SK-N-SH (cell line): ENCODE results near the gene ANKRD10. TPM values are rescaled to one million over a fixed set of nuclear protein-coding genes. Genes with fewer than 3 reads are reported as not detected.

ENCODE experiments used
- CTCF ChIA-PET: fragments of 300-600, 350-600 bp; formaldehyde crosslinking; extraction: SDS; loops from one replicate; lab custom pipeline; 2021; lab: Yijun Ruan, JAX
- POLR2A ChIA-PET: fragments of 350-600 bp; sonication (Branson Sonifier 250); formaldehyde crosslinking; extraction: SDS; loops from one replicate; lab custom pipeline; 2020; ENCODE audit warnings: antibody characterized with exemption, inconsistent platforms; lab: Yijun Ruan, JAX
- DNase-seq: peaks from one replicate; pipeline ENCODE4 v3.0.0; 2012
- H2AFZ ChIP-seq: fragments of 200-600 bp; sonication (generic); 2 replicates; pipeline ENCODE4 v1.8.1; 2016; ENCODE audit warnings: antibody characterized with exemption, mild to moderate bottlenecking, low read depth
- H3F3A ChIP-seq: fragments of 200-600 bp; sonication (generic); replicated peaks from 2 replicates; pipeline ENCODE3; 2016; ENCODE audit warnings: antibody characterized with exemption, mild to moderate bottlenecking; ENCODE audit not compliant: insufficient read depth
- H3K27ac ChIP-seq, 2 experiments: fragments of 200-500 bp in 1 of 2; fragments of 200-600 bp in 1 of 2; sonication (Bioruptor generic) in 1 of 2; sonication (generic), shearing (Covaris generic) in 1 of 2; 2 replicates each; pipeline versions ENCODE4 v1.5.1 to v1.6.1; 2014 to 2016; ENCODE audit warnings: low read depth in 2 of 2, inconsistent platforms in 1 of 2, low read length in 1 of 2, mild to moderate bottlenecking in 1 of 2, mixed read lengths in 1 of 2
- H3K27me3 ChIP-seq: fragments of 200-600 bp; sonication (generic), shearing (Covaris generic); 2 replicates; pipeline ENCODE4 v1.6.1; 2016; ENCODE audit warnings: mixed run types; ENCODE audit not compliant: insufficient read depth
- H3K36me3 ChIP-seq, 2 experiments: fragments of 200-500 bp in 1 of 2; fragments of 200-600 bp in 1 of 2; sonication (Bioruptor generic) in 1 of 2; sonication (generic) in 1 of 2; replicated peaks in 1 of 2; 2 replicates each; pipeline versions ENCODE3 to v1.5.1; 2014 to 2016; ENCODE audit warnings: low read length in 1 of 2, mild to moderate bottlenecking in 1 of 2; ENCODE audit not compliant: insufficient read depth in 2 of 2, control insufficient read depth in 1 of 2
- H3K4me1 ChIP-seq, 2 experiments: fragments of 200-500 bp in 1 of 2; fragments of 200-600 bp in 1 of 2; sonication (Bioruptor generic) in 1 of 2; sonication (generic), shearing (Covaris generic) in 1 of 2; 2 replicates each; pipeline versions ENCODE4 v1.5.1 to v1.6.1; 2014 to 2016; ENCODE audit warnings: low read depth in 1 of 2, low read length in 1 of 2, mixed run types in 1 of 2; ENCODE audit not compliant: insufficient read depth in 2 of 2, control insufficient read depth in 1 of 2
- H3K4me2 ChIP-seq: fragments of 200-600 bp; sonication (generic), shearing (Covaris generic); 2 replicates; pipeline ENCODE4 v1.6.1; 2017; ENCODE audit warnings: mixed run types
- H3K4me3 ChIP-seq, 2 experiments: fragments of 200-500 bp in 1 of 2; fragments of 200-600 bp in 1 of 2; sonication (Bioruptor generic) in 1 of 2; sonication (generic), shearing (Covaris generic) in 1 of 2; 2 replicates each; pipeline versions ENCODE4 v1.5.1 to v1.8.1; 2014 to 2016; ENCODE audit warnings: low read depth in 2 of 2, inconsistent platforms in 1 of 2, low read length in 1 of 2, mild to moderate bottlenecking in 1 of 2, mixed read lengths in 1 of 2, moderate library complexity in 1 of 2
- H3K79me2 ChIP-seq: fragments of 200-600 bp; sonication (generic); 2 replicates; pipeline ENCODE4 v1.8.1; 2017; ENCODE audit warnings: mild to moderate bottlenecking; ENCODE audit not compliant: insufficient read depth
- H3K9ac ChIP-seq: fragments of 200-600 bp; sonication (generic); 2 replicates; pipeline ENCODE4 v1.6.1; 2017; ENCODE audit warnings: mixed run types
- H3K9me2 ChIP-seq: fragments of 200-600 bp; sonication (generic); 2 replicates; pipeline ENCODE4 v1.6.1; 2017; ENCODE audit warnings: mixed run types
- H3K9me3 ChIP-seq: fragments of 200-600 bp; sonication (generic); 2 replicates; pipeline ENCODE4 v1.6.1; 2017; ENCODE audit warnings: mixed run types, mild to moderate bottlenecking, moderate library complexity
- H4K20me1 ChIP-seq: fragments of 200-600 bp; sonication (generic); 2 replicates; pipeline ENCODE4 v1.6.1; 2017; ENCODE audit warnings: mild to moderate bottlenecking, mixed run types; ENCODE audit not compliant: insufficient read depth
- CHD2 ChIP-seq: fragments of 150-350 bp; IDR thresholded peaks from 2 replicates; pipeline ENCODE4 v1.6.1; 2018; ENCODE audit warnings: low read length; ENCODE audit not compliant: partially characterized antibody
- EP300 ChIP-seq, 2 experiments: IDR thresholded peaks; 2 replicates each; pipeline versions ENCODE4 v1.4.0 to v1.6.1; 2012; ENCODE audit warnings: borderline replicate concordance in 1 of 2, low read depth in 1 of 2, low read length in 1 of 2
- FOSL2 ChIP-seq: IDR thresholded peaks from 2 replicates; pipeline ENCODE4 v1.4.0; 2012; ENCODE audit warnings: low read depth, mild to moderate bottlenecking, moderate library complexity, borderline replicate concordance
- FOXJ3 ChIP-seq: sonication (generic); formaldehyde crosslinking; IDR thresholded peaks from 2 replicates; pipeline ENCODE4 v1.5.1; 2020; ENCODE audit warnings: mild to moderate bottlenecking, missing genetic modification reagents
- FOXM1 ChIP-seq: IDR thresholded peaks from 2 replicates; pipeline ENCODE4 v1.4.0; 2012; ENCODE audit warnings: low read depth, mild to moderate bottlenecking
- GABPA ChIP-seq: IDR thresholded peaks from 2 replicates; pipeline ENCODE4 v1.4.0; 2012; ENCODE audit warnings: low read depth, mild to moderate bottlenecking
- GATA2 ChIP-seq: sonication (generic); formaldehyde crosslinking; IDR thresholded peaks from 2 replicates; pipeline ENCODE4 v1.5.0; 2020; ENCODE audit warnings: mild to moderate bottlenecking, missing genetic modification reagents
- IRF3 ChIP-seq: fragments of 150-350 bp; IDR thresholded peaks from 2 replicates; pipeline ENCODE4 v1.6.1; 2016; ENCODE audit warnings: mild to moderate bottlenecking, low read depth, low read length
- JUND ChIP-seq: IDR thresholded peaks from 2 replicates; pipeline ENCODE4 v1.4.0; 2012
- MAX ChIP-seq: IDR thresholded peaks from 2 replicates; pipeline ENCODE4 v1.4.0; 2012; ENCODE audit warnings: low read depth
- MEF2A ChIP-seq: IDR thresholded peaks from 2 replicates; pipeline ENCODE4 v1.4.0; 2012; ENCODE audit warnings: low read depth, borderline replicate concordance
- PBX3 ChIP-seq: IDR thresholded peaks from 2 replicates; pipeline ENCODE4; 2012
- POLR2AphosphoS5 ChIP-seq: IDR thresholded peaks from 2 replicates; pipeline ENCODE4 v1.6.1; 2012; ENCODE audit warnings: low read depth, low read length
- RAD21 ChIP-seq: IDR thresholded peaks from 2 replicates; pipeline ENCODE4 v1.6.1; 2012; ENCODE audit warnings: mild to moderate bottlenecking, low read length
- RFX5 ChIP-seq: IDR thresholded peaks from 2 replicates; pipeline ENCODE4 v1.6.1; 2012; ENCODE audit warnings: mild to moderate bottlenecking, improper control_type of control experiment, low read length
- SIN3A ChIP-seq: IDR thresholded peaks from 2 replicates; pipeline ENCODE4 v1.6.1; 2012; ENCODE audit warnings: low read depth, mild to moderate bottlenecking, low read length, moderate library complexity, borderline replicate concordance
- SMC3 ChIP-seq: IDR thresholded peaks from 2 replicates; pipeline ENCODE4 v1.6.1; 2012; ENCODE audit warnings: low read depth, low read length, improper control_type of control experiment
- WGBS: methylation state at CpG from one replicate; pipeline ENCODE4 v1.1.6; 2017; ENCODE audit warnings: low lambda C conversion rate; 5-methylcytosine and 5-hydroxymethylcytosine counted together
- polyA plus RNA-seq, 3 experiments: library from polyadenylated mRNA; depleted of rRNA; stranded (reverse); fragments of >200 nt; gene quantifications; 2 replicates each; pipeline ENCODE4 v1.2.3, GENCODE V29; 2012

The ANKRD10 gene
- polyA plus RNA-seq, 1 of the 3 experiments (the other 2 are of a cell fraction), result 53.2 TPM

- H3K27me3 ChIP-seq, result no peaks in the 10 kb centered on the region
- CTCF ChIA-PET, result no interaction called here
Observed at GRCh38 chr13:110835721-110836604, 78.9 kb downstream of the ANKRD10 start.

GRCh38 chr13:110834572-110834971, 80.3 kb downstream of the ANKRD10 start:
- Histone ChIP-seq H3K4me3 (no peak overlapping the region), H2AFZ (no peak overlapping the region), H3K79me2 (no peaks in the 10 kb centered on the region), H3K9me2 (no peaks in the 10 kb centered on the region), H3K27me3 (no peaks in the 10 kb centered on the region), H3K36me3 (no peaks in the 10 kb centered on the region), H3K9me3 (no peaks in the 10 kb centered on the region)
- POLR2A ChIA-PET, result no interaction called here
- no peak for DNase-seq
- no peak for TF ChIP-seq IRF3
- no peak for TF ChIP-seq MEF2A
- no peak for TF ChIP-seq JUND
- TF ChIP-seq, all 33 proteins: peak for 0
- no peaks in the 10 kb centered on the region for H3F3A ChIP-seq
- H4K20me1 ChIP-seq, result no peaks in the 10 kb centered on the region
- no peak overlapping the region for H3K27ac ChIP-seq
- no peak overlapping the region for H3K4me2 ChIP-seq
- CTCF ChIA-PET, result no interaction called here
- no peak overlapping the region for H3K9ac ChIP-seq
- 66% methylated on average over 4 of the region's 7 CpGs for WGBS
- no peaks in the 10 kb centered on the region for H3K4me1 ChIP-seq

More at GRCh38 chr13:110835721-110836604, 78.9 kb downstream of the ANKRD10 start:
- Histone ChIP-seq H3F3A (no peaks in the 10 kb centered on the region), H3K9me2 (no peaks in the 10 kb centered on the region), H3K4me2 (no peak overlapping the region), H3K4me3 (no peak overlapping the region), H3K9ac (no peak overlapping the region), H2AFZ (no peak overlapping the region; the same call in 1 of the 2 replicates), H3K36me3 (no peaks in the 10 kb centered on the region), H3K79me2 (no peaks in the 10 kb centered on the region), H3K27ac (no peak overlapping the region), H3K4me1 (no peaks in the 10 kb centered on the region), H3K9me3 (no peaks in the 10 kb centered on the region), H4K20me1 (no peaks in the 10 kb centered on the region)
- DNase-seq, result no peak
- TF ChIP-seq MAX (no peak), PBX3 (no peak)
- 50% methylated on average over 7 of the region's 7 CpGs for WGBS
- POLR2A ChIA-PET, result no interaction called here

- no peak overlapping the region for H2AFZ ChIP-seq
- H3K4me2 ChIP-seq, result no peak overlapping the region
- no peak overlapping the region for H3K4me3 ChIP-seq
- H3K9me3 ChIP-seq, result no peaks in the 10 kb centered on the region
- no peaks in the 10 kb centered on the region for H3F3A ChIP-seq
- TF ChIP-seq FOXM1 (no peak), POLR2AphosphoS5 (no peak), FOXJ3 (CRISPR knock-in tag) (no peak), GABPA (no peak), SIN3A (no peak), EP300 (IDR thresholded peaks at IDR 0.05; ENCODE audit: borderline replicate concordance in 1 of 2, low read depth in 1 of 2, low read length in 1 of 2) (no peak), SMC3 (no peak), RFX5 (no peak), CHD2 (no peak), JUND (no peak), FOSL2 (no peak), RAD21 (no peak), GATA2 (CRISPR knock-in tag) (no peak)
- no peak overlapping the region for H3K27ac ChIP-seq
- no peak for DNase-seq
- H3K36me3 ChIP-seq, result no peaks in the 10 kb centered on the region
- CTCF ChIA-PET, result interaction anchor here (1.4 kb wide), 1 partner anchor 239 kb away, joined by 4 read pairs; no protein-coding TSS in a partner anchor
- H3K27me3 ChIP-seq, result no peaks in the 10 kb centered on the region; the same call in 1 of the 2 replicates
- no peaks in the 10 kb centered on the region for H4K20me1 ChIP-seq
- POLR2A ChIA-PET, result no interaction called here
- no peak overlapping the region for H3K9ac ChIP-seq
- WGBS, result 41% methylated on average over 5 of the region's 10 CpGs
- no peaks in the 10 kb centered on the region for H3K9me2 ChIP-seq
- H3K79me2 ChIP-seq, result no peaks in the 10 kb centered on the region
- no peaks in the 10 kb centered on the region for H3K4me1 ChIP-seq
Observed at GRCh38 chr13:110832531-110832930, 82.3 kb downstream of the ANKRD10 start.
